GM12878 (cell line): Measurements from ENCODE around the gene DISC1. TPM values are rescaled to one million over a fixed set of nuclear protein-coding genes. Genes with fewer than 3 reads are reported as not detected.

Experiments used
- ATAC-seq: fragments of 200-7000 bp; cut with Tn5 transposase; 3 replicates; pipeline ENCODE4 v1.9.1; 2020; ENCODE audit warnings: mild to moderate bottlenecking, moderate library complexity
- BruUV-seq: library from RNA; stranded (reverse); fragments of 400-500 nt; replicated peaks from 2 replicates; lab custom pipeline; 2021; lab: Mats Ljungman, UMichigan
- CTCF ChIA-PET: fragments of 300-600 bp; sonication (Branson Sonifier 250); formaldehyde crosslinking; extraction: SDS; loops from one replicate; lab custom pipeline; 2021; ENCODE audit warnings: inconsistent platforms; lab: Yijun Ruan, JAX
- POLR2A ChIA-PET: fragments of 350-600 bp; formaldehyde crosslinking; extraction: SDS; loops from one replicate; lab custom pipeline; 2021; ENCODE audit warnings: inconsistent platforms; lab: Charles Lee
- RAD21 ChIA-PET: fragments of 300-600 bp; sonication (Branson Sonifier 250); formaldehyde crosslinking; loops from one replicate; lab custom pipeline; 2023; ENCODE audit warnings: antibody characterized with exemption; ENCODE audit not compliant: unreplicated experiment; lab: Charles Lee
- SMC1A ChIA-PET: fragments of 300-600 bp; sonication (Branson Sonifier 250); formaldehyde crosslinking; loops from one replicate; lab custom pipeline; 2023; ENCODE audit not compliant: unreplicated experiment, uncharacterized antibody; lab: Charles Lee
- DNase-seq: peaks from one replicate; pipeline ENCODE4 v3.0.0-alpha.2; 2011; ENCODE audit warnings: low read depth, low spot score
- FAIRE-seq: peaks from 3 replicates; lab custom pipeline; 2011; peaks lifted over from hg19 to GRCh38; lab: Jason Lieb, UNC
- H2AFZ ChIP-seq: 2 replicates; pipeline ENCODE4 v1.6.0; 2011; ENCODE audit warnings: low read depth, low read length, control low read depth; ENCODE audit not compliant: control insufficient read depth
- H3K27ac ChIP-seq: 2 replicates; pipeline ENCODE4 v1.5.1; 2011; ENCODE audit warnings: control low read depth; ENCODE audit not compliant: control insufficient read depth, insufficient read depth
- H3K27me3 ChIP-seq, 2 experiments: replicated peaks in 1 of 2; 2 replicates each; pipeline versions ENCODE4 v1.6.0 to v1.6.1; 2011; ENCODE audit warnings: low read length in 1 of 2; ENCODE audit not compliant: control insufficient read depth in 2 of 2, insufficient read depth in 2 of 2
- H3K36me3 ChIP-seq, 2 experiments: 2 replicates each; pipeline ENCODE4 v1.5.1; 2011; ENCODE audit warnings: low read length in 1 of 2; ENCODE audit not compliant: control insufficient read depth in 2 of 2, insufficient read depth in 2 of 2
- H3K4me1 ChIP-seq: 2 replicates; pipeline ENCODE4 v1.6.1; 2011; ENCODE audit warnings: mild to moderate bottlenecking, low read length, moderate library complexity, mixed read lengths; ENCODE audit not compliant: control insufficient read depth, insufficient read depth
- H3K4me2 ChIP-seq: 2 replicates; pipeline ENCODE4 v1.6.0; 2011; ENCODE audit warnings: control low read depth; ENCODE audit not compliant: control insufficient read depth, insufficient read depth
- H3K4me3 ChIP-seq: fragments of 200-600 bp; sonication (generic); 2 replicates; pipeline ENCODE4 v1.5.1; 2016
- H3K79me2 ChIP-seq: 2 replicates; pipeline ENCODE4 v1.6.0; 2011; ENCODE audit warnings: low read length; ENCODE audit not compliant: control insufficient read depth, insufficient read depth
- H3K9ac ChIP-seq: 2 replicates; pipeline ENCODE4 v1.8.0; 2011; ENCODE audit warnings: low read length, control low read depth, mixed read lengths; ENCODE audit not compliant: control insufficient read depth, insufficient read depth
- H3K9me3 ChIP-seq: replicated peaks from 3 replicates; pipeline ENCODE4 v1.5.1; 2011; ENCODE audit warnings: mild to moderate bottlenecking, low read length; ENCODE audit not compliant: control insufficient read depth, insufficient read depth
- H4K20me1 ChIP-seq: 2 replicates; pipeline ENCODE4 v1.6.0; 2011; ENCODE audit not compliant: control insufficient read depth, insufficient read depth
- DPF2 ChIP-seq: fragments of 450-650 bp; IDR thresholded peaks from 2 replicates; pipeline ENCODE4 v1.6.1; 2017; ENCODE audit warnings: mild to moderate bottlenecking
- E2F4 ChIP-seq: IDR thresholded peaks from 2 replicates; pipeline ENCODE4 v1.6.1; 2012; ENCODE audit warnings: low read depth, low read length, improper control_type of control experiment
- NFYA ChIP-seq: IDR thresholded peaks from 2 replicates; pipeline ENCODE4 v1.6.1; 2011; ENCODE audit warnings: low read depth, mild to moderate bottlenecking, low read length, improper control_type of control experiment, borderline replicate concordance
- PML ChIP-seq: IDR thresholded peaks from 2 replicates; pipeline ENCODE4 v1.6.1; 2012; ENCODE audit warnings: low read length, inconsistent platforms
- RCOR1 ChIP-seq: conservative IDR thresholded peaks from 2 replicates; pipeline ENCODE4 v1.6.1; 2012; ENCODE audit warnings: low read depth, low read length, improper control_type of control experiment
- SKIL ChIP-seq: fragments of 450-650 bp; IDR thresholded peaks from 2 replicates; pipeline ENCODE4 v1.6.1; 2017; ENCODE audit warnings: mild to moderate bottlenecking, low read depth, inconsistent platforms; ENCODE audit not compliant: poor library complexity, severe bottlenecking
- SMAD5 ChIP-seq: IDR thresholded peaks from 2 replicates; pipeline ENCODE4 v1.6.1; 2016; ENCODE audit warnings: antibody characterized with exemption, low read depth
- SP1 ChIP-seq: IDR thresholded peaks from one replicate; pipeline ENCODE4 v1.6.1; 2011; ENCODE audit warnings: low read depth, low read length
- TBL1XR1 ChIP-seq: IDR thresholded peaks from 2 replicates; pipeline ENCODE4 v1.6.1; 2012; ENCODE audit warnings: low read depth, low read length, improper control_type of control experiment
- ZNF384 ChIP-seq: IDR thresholded peaks from 2 replicates; pipeline ENCODE4 v1.6.1; 2012; ENCODE audit warnings: low read depth, mild to moderate bottlenecking, low read length, improper control_type of control experiment, borderline replicate concordance
- WGBS: methylation state at CpG from one replicate; pipeline ENCODE4 v1.1.6; 2016; ENCODE audit warnings: low lambda C conversion rate; ENCODE audit not compliant: insufficient replicate concordance, insufficient coverage; ENCODE audit errors: missing lambda C conversion rate; 5-methylcytosine and 5-hydroxymethylcytosine counted together
- in situ Hi-C: fragments of 300-500 bp; cut with MboI; formaldehyde crosslinking; loops from 9 replicates; pipeline ENCODE4 v1.14.3; 2018; ENCODE audit warnings: mixed read lengths
- intact Hi-C: fragments of 100-400 bp; cut with micrococcal nuclease; formaldehyde crosslinking; loops from one replicate; pipeline ENCODE4 v1.14.2; 2022; ENCODE audit not compliant: unreplicated experiment
- polyA plus RNA-seq, 11 experiments: library from polyadenylated mRNA; depleted of rRNA in 4 of 11; unstranded in 6 of 11; stranded (reverse) in 5 of 11; fragments of >200 nt; fragmentation: Nextera tagmentation in 4 of 11; fragmentation: Illumina TruSeq in 1 of 11; extraction: Ambion mirVana in 4 of 11; extraction: Trizol in 1 of 11; gene quantifications; 1 replicate in 1 of 11; 2 replicates in 10 of 11; pipeline versions ENCODE4 v1.2.1 to v1.2.3, GENCODE V29; 2011 to 2016; ENCODE audit warnings: inconsistent platforms in 2 of 11, missing spikeins in 2 of 11, low read depth in 1 of 11
- total RNA-seq, 4 experiments: library from RNA; depleted of rRNA in 3 of 4; stranded (reverse); fragments of >200 nt in 3 of 4; fragmentation: Illumina TruSeq in 1 of 4; extraction: Trizol in 1 of 4; gene quantifications; 2 replicates each; pipeline versions ENCODE4 v1.2.1 to v1.2.3, GENCODE V29; 2013 to 2021

The DISC1 gene
- total and polyA plus RNA-seq, 10 of the 15 experiments (the other 5 are each of a cell fraction or from before 2014, with no cell fraction given): 0.05 to 0.72 (median 0.19) TPM; not detected in 1

GRCh38 chr1:231705806-231706760 is 79.5 kb downstream of the DISC1 start:
- intact Hi-C loops: no loop called here
- DNase-seq (no peak), FAIRE-seq (no peak)
- no peaks in the 10 kb centered on the region for H3K79me2 ChIP-seq
- ChIA-PET RAD21 (no interaction called here), CTCF (no interaction called here)
- no peak overlapping the region for H3K9ac ChIP-seq
- no TSS peak for BruUV-seq
- no peak overlapping the region for H3K27ac ChIP-seq
- no peak for TF ChIP-seq SMAD5
- no peak for TF ChIP-seq SKIL
- no peak for TF ChIP-seq RCOR1
- no peak for TF ChIP-seq SP1
- no peak for TF ChIP-seq PML
- TF ChIP-seq TBL1XR1: no peak
- TF ChIP-seq NFYA: no peak
- no peak for TF ChIP-seq E2F4
- TF ChIP-seq ZNF384: no peak
- no peak for TF ChIP-seq DPF2
- TF ChIP-seq, all 136 proteins: peak for 0
- ChIA-PET SMC1A (no interaction called here), POLR2A (no interaction called here)
- H4K20me1 ChIP-seq: no peaks in the 10 kb centered on the region
- no peaks in the 10 kb centered on the region; a peak in 1 of 4 replicates for H3K27me3 ChIP-seq
- H2AFZ ChIP-seq: no peak overlapping the region
- no peaks in the 10 kb centered on the region for H3K9me3 ChIP-seq
- WGBS: 18% methylated on average over 6 of the region's 6 CpGs
- in situ Hi-C loops: no loop called here
- H3K36me3 ChIP-seq: no peaks in the 10 kb centered on the region
- H3K4me1 ChIP-seq: no peaks in the 10 kb centered on the region
- H3K4me3 ChIP-seq: no peak overlapping the region
- H3K4me2 ChIP-seq: no peak overlapping the region
- no peak for ATAC-seq
